ENCODE results near the gene DMGDH. TPM values are rescaled to one million over a fixed set of nuclear protein-coding genes. Genes with fewer than 3 reads are reported as not detected.

DMGDH gene
- 13.3 TPM for total RNA-seq

DNA sequence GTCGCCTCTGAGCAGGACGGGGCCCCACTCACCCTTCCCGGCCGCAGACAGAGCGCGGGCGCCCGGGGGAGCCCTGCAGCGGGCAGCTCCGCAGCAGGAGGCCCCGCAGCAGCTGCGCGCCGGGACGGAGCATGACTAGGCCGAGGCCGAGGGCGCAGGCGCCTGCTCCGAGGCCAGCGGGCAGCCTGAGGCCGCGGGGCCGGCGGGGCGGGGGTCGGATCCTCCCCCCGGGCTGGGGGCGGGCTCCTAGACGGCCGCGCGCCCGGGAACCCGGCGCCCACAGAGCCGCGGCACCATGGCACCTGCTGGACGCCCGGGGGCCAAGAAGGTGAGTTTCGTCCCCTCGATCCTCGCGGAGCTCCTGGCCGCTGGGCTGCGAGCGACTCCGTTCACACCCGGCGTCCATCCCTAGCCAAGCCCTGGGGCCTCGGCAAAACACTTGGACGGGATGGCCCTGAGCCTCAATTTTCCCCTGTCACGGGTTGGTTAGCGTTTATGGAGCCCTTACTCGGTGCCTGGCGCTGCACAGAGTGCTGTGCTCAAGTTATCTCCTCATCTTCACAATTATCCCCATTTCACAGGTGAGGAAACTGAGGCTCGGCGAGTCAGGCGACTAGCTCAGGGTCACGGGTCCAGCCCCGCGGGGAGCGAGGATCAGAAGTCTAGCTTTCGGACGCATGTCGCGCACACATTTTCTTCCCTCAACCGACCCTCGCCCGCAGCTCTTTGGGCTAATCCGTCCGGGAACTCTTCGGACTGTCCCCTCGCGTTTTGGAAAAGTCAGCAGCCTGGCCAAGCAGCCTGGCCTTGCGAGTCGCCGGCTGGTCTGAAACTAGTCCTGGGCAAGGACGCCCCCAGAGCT, at the start of gene DMGDH, which contains the start of gene BHMT2:
Gene DMGDH, minus strand, starts transcription at position 187 of the 862 bp plus-strand sequence. Its CDS starts 54 bp downstream, at position 133.
Gene BHMT2, plus strand, starts transcription at position 280 of the 862 bp plus-strand sequence. Its CDS starts 16 bp downstream, at position 296.

GRCh38 chr5:79111387-79111959, 42.0 kb upstream of the DMGDH start, which contains the start of gene BHMT:
TSS of gene BHMT (plus strand) at chr5:79111809. CDS start at chr5:79111886, 77 bp downstream.

GRCh38 chr5:78985116-78985724, 84.3 kb downstream of the DMGDH start, which contains the start of gene ARSB:
TSS of gene ARSB (minus strand) at chr5:78985310. CDS start at chr5:78985248, 62 bp downstream.

Other genes starting within 250 kb of the DMGDH start
- 24.3 TPM for gene ARSB, start 84.4 kb downstream of the DMGDH start, total RNA-seq
- gene BHMT2, start 93 bp upstream of the DMGDH start, total RNA-seq: 31.5 TPM
- 359 TPM for gene BHMT, start 42.1 kb upstream of the DMGDH start, total RNA-seq
- gene JMY, start 166.5 kb upstream of the DMGDH start, total RNA-seq: 35.3 TPM

Data from metanephros (tissue), 1 donor.